Ureter (tissue), 1 donor: ENCODE results near the gene TASOR2. TPM values are rescaled to one million over a fixed set of nuclear protein-coding genes. Genes with fewer than 3 reads are reported as not detected.

Source experiments
- total RNA-seq: library from RNA; stranded (reverse); gene quantifications from one replicate; pipeline ENCODE4 v1.2.4, GENCODE V29; 2023
- donor health status: DM: yes; HTN: yes; CAD: no.

TASOR2 gene
- total RNA-seq, 1 donor from 2014 or later: 99.2 TPM

Other genes with a start within 250 kb of the TASOR2 start
- not detected for gene CALML5, start 185.3 kb upstream of the TASOR2 start, total RNA-seq
- gene CALML3, start 159.9 kb upstream of the TASOR2 start, total RNA-seq: not detected
- gene ASB13, start 18.2 kb upstream of the TASOR2 start, total RNA-seq: 33.8 TPM
- gene GDI2, start 128.6 kb downstream of the TASOR2 start, total RNA-seq: 193 TPM
- gene ANKRD16, start 205.1 kb downstream of the TASOR2 start, total RNA-seq: 10.2 TPM
- 70.8 TPM for gene FBH1, start 205.4 kb downstream of the TASOR2 start, total RNA-seq